ENCODE results near the gene NR3C2. TPM values are rescaled to one million over a fixed set of nuclear protein-coding genes. Genes with fewer than 3 reads are reported as not detected.

The NR3C2 gene
- total and polyA plus RNA-seq, 2 experiments from 2014 or later = 1.2 to 3.0 TPM

DNA sequence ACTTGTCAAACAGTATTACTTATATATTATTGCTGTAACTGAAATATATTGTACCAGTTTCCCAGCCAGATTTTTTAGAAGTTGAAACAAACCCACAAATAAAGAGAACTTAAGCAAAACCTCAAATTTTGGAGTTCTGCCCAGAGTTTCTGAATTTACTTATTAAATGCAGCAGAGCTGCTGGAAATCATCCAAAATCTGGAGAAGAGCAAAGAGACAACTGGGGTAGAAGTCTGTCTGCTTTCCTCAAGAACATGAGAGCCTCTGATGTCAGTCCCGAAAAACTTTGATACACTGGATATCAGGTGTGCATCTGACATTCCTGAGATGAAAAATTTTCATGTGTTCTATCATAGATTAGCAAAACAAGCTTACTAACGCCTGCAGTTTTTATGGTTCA, 325.9 kb downstream of the NR3C2 start (continued):
- TF ChIP-seq, protein P1, sequence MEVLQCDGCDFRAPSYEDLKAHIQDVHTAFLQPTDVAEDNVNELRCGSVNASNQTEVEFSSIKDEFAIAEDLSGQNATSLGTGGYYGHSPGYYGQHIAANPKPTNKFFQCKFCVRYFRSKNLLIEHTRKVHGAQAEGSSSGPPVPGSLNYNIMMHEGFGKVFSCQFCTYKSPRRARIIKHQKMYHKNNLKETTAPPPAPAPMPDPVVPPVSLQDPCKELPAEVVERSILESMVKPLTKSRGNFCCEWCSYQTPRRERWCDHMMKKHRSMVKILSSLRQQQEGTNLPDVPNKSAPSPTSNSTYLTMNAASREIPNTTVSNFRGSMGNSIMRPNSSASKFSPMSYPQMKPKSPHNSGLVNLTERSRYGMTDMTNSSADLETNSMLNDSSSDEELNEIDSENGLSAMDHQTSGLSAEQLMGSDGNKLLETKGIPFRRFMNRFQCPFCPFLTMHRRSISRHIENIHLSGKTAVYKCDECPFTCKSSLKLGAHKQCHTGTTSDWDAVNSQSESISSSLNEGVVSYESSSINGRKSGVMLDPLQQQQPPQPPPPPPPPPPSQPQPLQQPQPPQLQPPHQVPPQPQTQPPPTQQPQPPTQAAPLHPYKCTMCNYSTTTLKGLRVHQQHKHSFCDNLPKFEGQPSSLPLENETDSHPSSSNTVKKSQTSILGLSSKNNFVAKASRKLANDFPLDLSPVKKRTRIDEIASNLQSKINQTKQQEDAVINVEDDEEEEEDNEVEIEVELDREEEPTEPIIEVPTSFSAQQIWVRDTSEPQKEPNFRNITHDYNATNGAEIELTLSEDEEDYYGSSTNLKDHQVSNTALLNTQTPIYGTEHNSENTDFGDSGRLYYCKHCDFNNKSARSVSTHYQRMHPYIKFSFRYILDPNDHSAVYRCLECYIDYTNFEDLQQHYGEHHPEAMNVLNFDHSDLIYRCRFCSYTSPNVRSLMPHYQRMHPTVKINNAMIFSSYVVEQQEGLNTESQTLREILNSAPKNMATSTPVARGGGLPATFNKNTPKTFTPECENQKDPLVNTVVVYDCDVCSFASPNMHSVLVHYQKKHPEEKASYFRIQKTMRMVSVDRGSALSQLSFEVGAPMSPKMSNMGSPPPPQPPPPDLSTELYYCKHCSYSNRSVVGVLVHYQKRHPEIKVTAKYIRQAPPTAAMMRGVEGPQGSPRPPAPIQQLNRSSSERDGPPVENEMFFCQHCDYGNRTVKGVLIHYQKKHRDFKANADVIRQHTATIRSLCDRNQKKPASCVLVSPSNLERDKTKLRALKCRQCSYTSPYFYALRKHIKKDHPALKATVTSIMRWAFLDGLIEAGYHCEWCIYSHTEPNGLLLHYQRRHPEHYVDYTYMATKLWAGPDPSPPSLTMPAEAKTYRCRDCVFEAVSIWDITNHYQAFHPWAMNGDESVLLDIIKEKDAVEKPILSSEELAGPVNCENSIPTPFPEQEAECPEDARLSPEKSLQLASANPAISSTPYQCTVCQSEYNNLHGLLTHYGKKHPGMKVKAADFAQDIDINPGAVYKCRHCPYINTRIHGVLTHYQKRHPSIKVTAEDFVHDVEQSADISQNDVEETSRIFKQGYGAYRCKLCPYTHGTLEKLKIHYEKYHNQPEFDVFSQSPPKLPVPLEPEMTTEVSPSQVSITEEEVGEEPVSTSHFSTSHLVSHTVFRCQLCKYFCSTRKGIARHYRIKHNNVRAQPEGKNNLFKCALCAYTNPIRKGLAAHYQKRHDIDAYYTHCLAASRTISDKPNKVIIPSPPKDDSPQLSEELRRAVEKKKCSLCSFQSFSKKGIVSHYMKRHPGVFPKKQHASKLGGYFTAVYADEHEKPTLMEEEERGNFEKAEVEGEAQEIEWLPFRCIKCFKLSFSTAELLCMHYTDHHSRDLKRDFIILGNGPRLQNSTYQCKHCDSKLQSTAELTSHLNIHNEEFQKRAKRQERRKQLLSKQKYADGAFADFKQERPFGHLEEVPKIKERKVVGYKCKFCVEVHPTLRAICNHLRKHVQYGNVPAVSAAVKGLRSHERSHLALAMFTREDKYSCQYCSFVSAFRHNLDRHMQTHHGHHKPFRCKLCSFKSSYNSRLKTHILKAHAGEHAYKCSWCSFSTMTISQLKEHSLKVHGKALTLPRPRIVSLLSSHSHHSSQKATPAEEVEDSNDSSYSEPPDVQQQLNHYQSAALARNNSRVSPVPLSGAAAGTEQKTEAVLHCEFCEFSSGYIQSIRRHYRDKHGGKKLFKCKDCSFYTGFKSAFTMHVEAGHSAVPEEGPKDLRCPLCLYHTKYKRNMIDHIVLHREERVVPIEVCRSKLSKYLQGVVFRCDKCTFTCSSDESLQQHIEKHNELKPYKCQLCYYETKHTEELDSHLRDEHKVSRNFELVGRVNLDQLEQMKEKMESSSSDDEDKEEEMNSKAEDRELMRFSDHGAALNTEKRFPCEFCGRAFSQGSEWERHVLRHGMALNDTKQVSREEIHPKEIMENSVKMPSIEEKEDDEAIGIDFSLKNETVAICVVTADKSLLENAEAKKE (CRISPR knock-in tag; IDR thresholded peaks at IDR 0.05) = no peak
- TF ChIP-seq CREB1 (CRISPR knock-in tag; IDR thresholded peaks at IDR 0.05; ENCODE audit: low read depth) (no peak), JUNB (IDR thresholded peaks at IDR 0.05; ENCODE audit: unreplicated experiment) (no peak), STAT1 (IDR thresholded peaks at IDR 0.05; ENCODE audit: unreplicated experiment) (no peak), NANOG (IDR thresholded peaks at IDR 0.05; ENCODE audit: borderline replicate concordance) (no peak)
- TF ChIP-seq, protein P2, sequence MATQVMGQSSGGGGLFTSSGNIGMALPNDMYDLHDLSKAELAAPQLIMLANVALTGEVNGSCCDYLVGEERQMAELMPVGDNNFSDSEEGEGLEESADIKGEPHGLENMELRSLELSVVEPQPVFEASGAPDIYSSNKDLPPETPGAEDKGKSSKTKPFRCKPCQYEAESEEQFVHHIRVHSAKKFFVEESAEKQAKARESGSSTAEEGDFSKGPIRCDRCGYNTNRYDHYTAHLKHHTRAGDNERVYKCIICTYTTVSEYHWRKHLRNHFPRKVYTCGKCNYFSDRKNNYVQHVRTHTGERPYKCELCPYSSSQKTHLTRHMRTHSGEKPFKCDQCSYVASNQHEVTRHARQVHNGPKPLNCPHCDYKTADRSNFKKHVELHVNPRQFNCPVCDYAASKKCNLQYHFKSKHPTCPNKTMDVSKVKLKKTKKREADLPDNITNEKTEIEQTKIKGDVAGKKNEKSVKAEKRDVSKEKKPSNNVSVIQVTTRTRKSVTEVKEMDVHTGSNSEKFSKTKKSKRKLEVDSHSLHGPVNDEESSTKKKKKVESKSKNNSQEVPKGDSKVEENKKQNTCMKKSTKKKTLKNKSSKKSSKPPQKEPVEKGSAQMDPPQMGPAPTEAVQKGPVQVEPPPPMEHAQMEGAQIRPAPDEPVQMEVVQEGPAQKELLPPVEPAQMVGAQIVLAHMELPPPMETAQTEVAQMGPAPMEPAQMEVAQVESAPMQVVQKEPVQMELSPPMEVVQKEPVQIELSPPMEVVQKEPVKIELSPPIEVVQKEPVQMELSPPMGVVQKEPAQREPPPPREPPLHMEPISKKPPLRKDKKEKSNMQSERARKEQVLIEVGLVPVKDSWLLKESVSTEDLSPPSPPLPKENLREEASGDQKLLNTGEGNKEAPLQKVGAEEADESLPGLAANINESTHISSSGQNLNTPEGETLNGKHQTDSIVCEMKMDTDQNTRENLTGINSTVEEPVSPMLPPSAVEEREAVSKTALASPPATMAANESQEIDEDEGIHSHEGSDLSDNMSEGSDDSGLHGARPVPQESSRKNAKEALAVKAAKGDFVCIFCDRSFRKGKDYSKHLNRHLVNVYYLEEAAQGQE (IDR thresholded peaks at IDR 0.05; ENCODE audit: unreplicated experiment) = no peak

DNA sequence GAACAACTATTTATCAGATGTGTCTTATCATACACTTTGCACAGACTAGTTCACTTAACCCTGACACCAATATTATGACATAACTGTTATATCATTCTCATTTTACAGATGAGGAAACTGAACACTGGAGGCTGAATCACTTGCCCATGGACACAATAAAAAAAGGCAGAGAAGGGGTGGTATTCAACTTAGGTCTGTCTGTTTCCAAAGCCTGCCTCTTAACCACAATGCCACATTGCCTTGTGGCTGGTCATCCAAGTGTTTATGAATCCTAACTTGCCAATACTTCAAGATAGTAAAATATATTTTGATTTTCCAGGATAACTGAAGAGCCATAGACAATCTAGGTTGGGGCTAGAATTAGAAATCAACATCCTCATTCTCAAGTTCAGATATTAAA, 327.8 kb downstream of the NR3C2 start:
- Histone ChIP-seq H3K27me3 (ENCODE audit: insufficient read depth) (no peaks in the 10 kb centered on the region), H3K4me1 (ENCODE audit: insufficient read depth) (peaks cover 27% of the 10 kb centered on the region), H3F3A (replicated peaks; ENCODE audit: low read depth) (no peaks in the 10 kb centered on the region), H3K9me2 (ENCODE audit: insufficient read depth) (peaks cover 8% of the 10 kb centered on the region; the same call in 1 of the 2 replicates), H3K4me3 (no peak overlapping the region), H2AFZ (no peak overlapping the region), H4K20me1 (replicated peaks; ENCODE audit: insufficient read depth) (no peaks in the 10 kb centered on the region), H3K79me2 (replicated peaks; ENCODE audit: insufficient read depth) (no peaks in the 10 kb centered on the region), H3K36me3 (ENCODE audit: insufficient read depth) (no peaks in the 10 kb centered on the region), H3K27ac (ENCODE audit: low read depth) (no peak overlapping the region), H3K4me2 (no peak overlapping the region)
- H3K4me3 Mint-ChIP-seq = no peak overlapping the region
- H3K4me1 Mint-ChIP-seq = peaks cover 30% of the 10 kb centered on the region
- DNase-seq (ENCODE audit: low spot score) = no peak
- no peaks in the 10 kb centered on the region for H3K27me3 Mint-ChIP-seq (ENCODE audit: insufficient read depth, low read depth, poor library complexity)
- H3K36me3 Mint-ChIP-seq (ENCODE audit: low read depth) = no peaks in the 10 kb centered on the region
- ATAC-seq = no peak
- no peaks in the 10 kb centered on the region; the same call in 2 of the 3 replicates for H3K9me3 Mint-ChIP-seq
- no peak overlapping the region for H3K27ac Mint-ChIP-seq
- TF ChIP-seq EZH2 (IDR thresholded peaks at IDR 0.05; ENCODE audit: low read depth, unreplicated experiment) (no peak), ZNF114 (CRISPR knock-in tag; IDR thresholded peaks at IDR 0.05) (no peak), EZH2phosphoT487 (IDR thresholded peaks at IDR 0.05; ENCODE audit: unreplicated experiment) (no peak), POLR2AphosphoS5 (IDR thresholded peaks at IDR 0.05; ENCODE audit: low read depth) (no peak), NANOG (IDR thresholded peaks at IDR 0.05; ENCODE audit: borderline replicate concordance) (no peak)
- TF ChIP-seq, protein P2 (IDR thresholded peaks at IDR 0.05; ENCODE audit: unreplicated experiment) = no peak
